HepG2 (cell line): ENCODE measurements around the gene OPRL1. TPM values are rescaled to one million over a fixed set of nuclear protein-coding genes. Genes with fewer than 3 reads are reported as not detected.

Experiments
- CREM ChIP-seq, 2 experiments: sonication (generic) in 1 of 2; formaldehyde crosslinking in 1 of 2; IDR thresholded peaks; 2 replicates each; pipeline versions ENCODE4 v1.4.0 to v1.6.1; 2016 to 2020; ENCODE audit warnings: antibody characterized with exemption in 1 of 2, mild to moderate bottlenecking in 1 of 2, missing genetic modification reagents in 1 of 2
- EEA1 ChIP-seq: sonication (generic); formaldehyde crosslinking; IDR thresholded peaks from 2 replicates; pipeline ENCODE4 v1.5.1; 2020; ENCODE audit warnings: mild to moderate bottlenecking, missing genetic modification reagents, borderline replicate concordance
- FOXP1 ChIP-seq, 2 experiments: fragments of 450-650 bp in 1 of 2; IDR thresholded peaks; 2 replicates each; pipeline ENCODE4 v1.6.1; 2017 to 2018; ENCODE audit warnings: antibody characterized with exemption in 1 of 2
- HMGA1 ChIP-seq: sonication (generic); formaldehyde crosslinking; conservative IDR thresholded peaks from 2 replicates; pipeline ENCODE4 v1.4.0; 2020; ENCODE audit warnings: missing genetic modification reagents
- NRL ChIP-seq: sonication (generic); formaldehyde crosslinking; IDR thresholded peaks from 2 replicates; pipeline ENCODE4 v1.5.0; 2020; ENCODE audit warnings: missing genetic modification reagents, mild to moderate bottlenecking, moderate library complexity, borderline replicate concordance
- REXO4 ChIP-seq: sonication (generic); formaldehyde crosslinking; IDR thresholded peaks from 2 replicates; pipeline ENCODE4 v1.8.0; 2022; ENCODE audit warnings: missing genetic modification reagents, mild to moderate bottlenecking, borderline replicate concordance
- SIN3A ChIP-seq: IDR thresholded peaks from 2 replicates; pipeline ENCODE4 v1.6.1; 2011; ENCODE audit warnings: low read depth, mild to moderate bottlenecking, control low read depth, low read length, borderline replicate concordance
- ZBTB42 ChIP-seq: sonication (generic); formaldehyde crosslinking; IDR thresholded peaks from 2 replicates; pipeline ENCODE4 v1.5.0; 2020; ENCODE audit warnings: mild to moderate bottlenecking, missing genetic modification reagents
- ZFYVE20 ChIP-seq: sonication (generic); formaldehyde crosslinking; IDR thresholded peaks from 2 replicates; pipeline ENCODE4 v1.8.0; 2023; ENCODE audit warnings: low read depth, mild to moderate bottlenecking, moderate library complexity, missing genetic modification reagents, borderline replicate concordance
- ZNF256 ChIP-seq: sonication (generic); formaldehyde crosslinking; conservative IDR thresholded peaks from 2 replicates; pipeline ENCODE4 v1.4.0; 2020; ENCODE audit warnings: missing genetic modification reagents
- ZNF550 ChIP-seq: sonication (generic); formaldehyde crosslinking; IDR thresholded peaks from 2 replicates; pipeline ENCODE4 v1.4.0; 2020; ENCODE audit warnings: mild to moderate bottlenecking, missing genetic modification reagents, borderline replicate concordance
- ZNF615 ChIP-seq: sonication (generic); formaldehyde crosslinking; IDR thresholded peaks from 2 replicates; pipeline ENCODE4 v1.5.0; 2020; ENCODE audit warnings: mild to moderate bottlenecking, missing genetic modification reagents, borderline replicate concordance
- polyA plus RNA-seq, 8 experiments: library from polyadenylated mRNA; depleted of rRNA in 3 of 8; stranded (reverse) in 7 of 8; unstranded in 1 of 8; fragments of >200 nt; fragmentation: Illumina TruSeq in 4 of 8; extraction: Trizol in 4 of 8; gene quantifications; 2 replicates each; pipeline versions ENCODE4 v1.2.1 to v1.2.3, GENCODE V29; 2011 to 2016; ENCODE audit warnings: low read depth in 4 of 8, missing spikeins in 1 of 8, mixed read lengths in 1 of 8; ENCODE audit not compliant: insufficient read depth in 1 of 8
- total RNA-seq, 5 experiments: library from RNA; depleted of rRNA; stranded (reverse); fragments of >200 nt; fragmentation: Illumina TruSeq; extraction: Trizol; gene quantifications; 2 replicates each; pipeline ENCODE4 v1.2.3, GENCODE V29; 2016; ENCODE audit warnings: low read depth in 1 of 5
- TF ChIP-seq, protein P1 (sequence below): IDR thresholded peaks from 2 replicates; pipeline ENCODE4 v1.6.1; 2018; ENCODE audit warnings: missing genetic modification reagents
- TF ChIP-seq, protein P2 (sequence below): sonication (generic); formaldehyde crosslinking; IDR thresholded peaks from 2 replicates; pipeline ENCODE4 v1.4.0; 2020; ENCODE audit warnings: missing genetic modification reagents
- TF ChIP-seq, protein P3 (sequence below): sonication (generic); formaldehyde crosslinking; IDR thresholded peaks from 2 replicates; pipeline ENCODE4 v1.4.0; 2020; ENCODE audit warnings: mild to moderate bottlenecking, missing genetic modification reagents, borderline replicate concordance
- TF ChIP-seq, protein P4 (sequence below): sonication (generic); formaldehyde crosslinking; IDR thresholded peaks from 2 replicates; pipeline ENCODE4 v1.9.0; 2022; ENCODE audit warnings: low read depth, missing genetic modification reagents

OPRL1 gene
- total and polyA plus RNA-seq, 2 of the 13 experiments (the other 11 are each of a cell fraction or from before 2014, with no cell fraction given), result 0.35 to 0.71 TPM

DNA sequence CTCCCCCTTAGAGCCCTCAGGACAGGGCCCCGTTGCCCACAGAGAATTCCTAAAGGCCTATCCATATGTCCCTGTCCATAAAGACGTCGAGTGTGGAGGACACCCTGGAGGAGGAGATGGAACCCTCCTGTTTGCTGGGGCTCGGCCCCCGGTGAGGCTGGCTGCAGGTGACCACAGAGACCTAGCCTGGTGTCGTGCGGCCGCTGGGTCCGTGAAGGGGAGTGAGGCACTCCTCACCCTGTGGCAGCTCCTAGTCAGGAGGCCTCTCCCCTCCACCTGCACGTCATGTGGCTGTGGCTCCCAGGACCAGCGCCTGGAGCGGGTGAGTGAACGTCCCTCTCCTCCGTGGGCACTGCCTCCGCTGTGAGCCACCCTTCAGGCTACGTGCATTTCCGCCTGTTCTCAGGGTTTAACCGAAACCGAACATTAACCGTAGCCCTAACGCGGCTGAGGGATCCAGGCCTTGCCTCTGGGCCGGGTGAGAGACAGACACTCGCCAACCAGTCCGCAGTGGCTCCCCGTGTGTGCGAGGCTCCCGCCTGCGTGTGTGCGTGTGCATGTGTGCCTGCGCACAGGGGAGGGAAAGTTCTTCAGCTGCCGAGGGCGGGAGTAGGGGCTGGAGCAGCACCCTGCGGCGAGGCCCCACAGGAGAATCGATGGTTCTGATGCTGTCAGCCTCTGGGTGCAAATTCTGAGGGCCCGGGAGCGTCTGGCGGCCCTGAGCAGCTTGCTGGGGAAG lies 22.8 kb upstream of the OPRL1 start (continued):
- TF ChIP-seq, protein P1, sequence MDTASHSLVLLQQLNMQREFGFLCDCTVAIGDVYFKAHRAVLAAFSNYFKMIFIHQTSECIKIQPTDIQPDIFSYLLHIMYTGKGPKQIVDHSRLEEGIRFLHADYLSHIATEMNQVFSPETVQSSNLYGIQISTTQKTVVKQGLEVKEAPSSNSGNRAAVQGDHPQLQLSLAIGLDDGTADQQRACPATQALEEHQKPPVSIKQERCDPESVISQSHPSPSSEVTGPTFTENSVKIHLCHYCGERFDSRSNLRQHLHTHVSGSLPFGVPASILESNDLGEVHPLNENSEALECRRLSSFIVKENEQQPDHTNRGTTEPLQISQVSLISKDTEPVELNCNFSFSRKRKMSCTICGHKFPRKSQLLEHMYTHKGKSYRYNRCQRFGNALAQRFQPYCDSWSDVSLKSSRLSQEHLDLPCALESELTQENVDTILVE (CRISPR knock-in tag), result no peak
- no peak for TF ChIP-seq SIN3A
- TF ChIP-seq, protein P2, sequence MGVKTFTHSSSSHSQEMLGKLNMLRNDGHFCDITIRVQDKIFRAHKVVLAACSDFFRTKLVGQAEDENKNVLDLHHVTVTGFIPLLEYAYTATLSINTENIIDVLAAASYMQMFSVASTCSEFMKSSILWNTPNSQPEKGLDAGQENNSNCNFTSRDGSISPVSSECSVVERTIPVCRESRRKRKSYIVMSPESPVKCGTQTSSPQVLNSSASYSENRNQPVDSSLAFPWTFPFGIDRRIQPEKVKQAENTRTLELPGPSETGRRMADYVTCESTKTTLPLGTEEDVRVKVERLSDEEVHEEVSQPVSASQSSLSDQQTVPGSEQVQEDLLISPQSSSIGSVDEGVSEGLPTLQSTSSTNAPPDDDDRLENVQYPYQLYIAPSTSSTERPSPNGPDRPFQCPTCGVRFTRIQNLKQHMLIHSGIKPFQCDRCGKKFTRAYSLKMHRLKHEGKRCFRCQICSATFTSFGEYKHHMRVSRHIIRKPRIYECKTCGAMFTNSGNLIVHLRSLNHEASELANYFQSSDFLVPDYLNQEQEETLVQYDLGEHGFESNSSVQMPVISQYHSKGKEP (CRISPR knock-in tag), result no peak
- peak; percentile 94 for TF ChIP-seq NRL (CRISPR knock-in tag)
- no peak for TF ChIP-seq ZNF615 (CRISPR knock-in tag)
- 0 out of 2 replicates have a peak, but pooled peaks have one; percentile 52 for TF ChIP-seq EEA1 (CRISPR knock-in tag)
- TF ChIP-seq ZNF256 (CRISPR knock-in tag), result peak; percentile 54; the same call in 1 of the 2 replicates
- no peak for TF ChIP-seq CREM (IDR thresholded peaks at IDR 0.05)
- peak; percentile 36; the same call in 1 of the 2 replicates for TF ChIP-seq CREM (CRISPR knock-in tag; IDR thresholded peaks at IDR 0.05)
- TF ChIP-seq, protein P3, sequence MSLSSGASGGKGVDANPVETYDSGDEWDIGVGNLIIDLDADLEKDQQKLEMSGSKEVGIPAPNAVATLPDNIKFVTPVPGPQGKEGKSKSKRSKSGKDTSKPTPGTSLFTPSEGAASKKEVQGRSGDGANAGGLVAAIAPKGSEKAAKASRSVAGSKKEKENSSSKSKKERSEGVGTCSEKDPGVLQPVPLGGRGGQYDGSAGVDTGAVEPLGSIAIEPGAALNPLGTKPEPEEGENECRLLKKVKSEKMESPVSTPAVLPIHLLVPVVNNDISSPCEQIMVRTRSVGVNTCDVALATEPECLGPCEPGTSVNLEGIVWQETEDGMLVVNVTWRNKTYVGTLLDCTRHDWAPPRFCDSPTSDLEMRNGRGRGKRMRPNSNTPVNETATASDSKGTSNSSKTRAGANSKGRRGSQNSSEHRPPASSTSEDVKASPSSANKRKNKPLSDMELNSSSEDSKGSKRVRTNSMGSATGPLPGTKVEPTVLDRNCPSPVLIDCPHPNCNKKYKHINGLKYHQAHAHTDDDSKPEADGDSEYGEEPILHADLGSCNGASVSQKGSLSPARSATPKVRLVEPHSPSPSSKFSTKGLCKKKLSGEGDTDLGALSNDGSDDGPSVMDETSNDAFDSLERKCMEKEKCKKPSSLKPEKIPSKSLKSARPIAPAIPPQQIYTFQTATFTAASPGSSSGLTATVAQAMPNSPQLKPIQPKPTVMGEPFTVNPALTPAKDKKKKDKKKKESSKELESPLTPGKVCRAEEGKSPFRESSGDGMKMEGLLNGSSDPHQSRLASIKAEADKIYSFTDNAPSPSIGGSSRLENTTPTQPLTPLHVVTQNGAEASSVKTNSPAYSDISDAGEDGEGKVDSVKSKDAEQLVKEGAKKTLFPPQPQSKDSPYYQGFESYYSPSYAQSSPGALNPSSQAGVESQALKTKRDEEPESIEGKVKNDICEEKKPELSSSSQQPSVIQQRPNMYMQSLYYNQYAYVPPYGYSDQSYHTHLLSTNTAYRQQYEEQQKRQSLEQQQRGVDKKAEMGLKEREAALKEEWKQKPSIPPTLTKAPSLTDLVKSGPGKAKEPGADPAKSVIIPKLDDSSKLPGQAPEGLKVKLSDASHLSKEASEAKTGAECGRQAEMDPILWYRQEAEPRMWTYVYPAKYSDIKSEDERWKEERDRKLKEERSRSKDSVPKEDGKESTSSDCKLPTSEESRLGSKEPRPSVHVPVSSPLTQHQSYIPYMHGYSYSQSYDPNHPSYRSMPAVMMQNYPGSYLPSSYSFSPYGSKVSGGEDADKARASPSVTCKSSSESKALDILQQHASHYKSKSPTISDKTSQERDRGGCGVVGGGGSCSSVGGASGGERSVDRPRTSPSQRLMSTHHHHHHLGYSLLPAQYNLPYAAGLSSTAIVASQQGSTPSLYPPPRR, result peak; percentile 63
- TF ChIP-seq ZBTB42 (CRISPR knock-in tag), result 0 out of 2 replicates have a peak, but pooled peaks have one; percentile 11
- no peak for TF ChIP-seq HMGA1 (CRISPR knock-in tag)
- no peak for TF ChIP-seq FOXP1 (IDR thresholded peaks at IDR 0.05)
- TF ChIP-seq FOXP1 (CRISPR knock-in tag; IDR thresholded peaks at IDR 0.05), result no peak
- peak; percentile 78; the same call in 1 of the 2 replicates for TF ChIP-seq ZNF550
- TF ChIP-seq ZFYVE20 (CRISPR knock-in tag), result no peak
- TF ChIP-seq REXO4, result 0 out of 2 replicates have a peak, but pooled peaks have one; percentile 46
- TF ChIP-seq, protein P4, sequence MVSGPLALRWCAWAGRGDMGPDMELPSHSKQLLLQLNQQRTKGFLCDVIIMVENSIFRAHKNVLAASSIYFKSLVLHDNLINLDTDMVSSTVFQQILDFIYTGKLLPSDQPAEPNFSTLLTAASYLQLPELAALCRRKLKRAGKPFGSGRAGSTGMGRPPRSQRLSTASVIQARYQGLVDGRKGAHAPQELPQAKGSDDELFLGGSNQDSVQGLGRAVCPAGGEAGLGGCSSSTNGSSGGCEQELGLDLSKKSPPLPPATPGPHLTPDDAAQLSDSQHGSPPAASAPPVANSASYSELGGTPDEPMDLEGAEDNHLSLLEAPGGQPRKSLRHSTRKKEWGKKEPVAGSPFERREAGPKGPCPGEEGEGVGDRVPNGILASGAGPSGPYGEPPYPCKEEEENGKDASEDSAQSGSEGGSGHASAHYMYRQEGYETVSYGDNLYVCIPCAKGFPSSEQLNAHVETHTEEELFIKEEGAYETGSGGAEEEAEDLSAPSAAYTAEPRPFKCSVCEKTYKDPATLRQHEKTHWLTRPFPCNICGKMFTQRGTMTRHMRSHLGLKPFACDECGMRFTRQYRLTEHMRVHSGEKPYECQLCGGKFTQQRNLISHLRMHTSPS, result 0 out of 2 replicates have a peak, but pooled peaks have one; percentile 8
